DMS 273 (cell line): ENCODE data around the gene ADCY5.

ENCODE experiments used
- DNase-seq: peaks from one replicate; lab custom pipeline; 2025; ENCODE audit not compliant: unreplicated experiment; lab: John Stamatoyannopoulos, UW

The ADCY5 gene

DNA sequence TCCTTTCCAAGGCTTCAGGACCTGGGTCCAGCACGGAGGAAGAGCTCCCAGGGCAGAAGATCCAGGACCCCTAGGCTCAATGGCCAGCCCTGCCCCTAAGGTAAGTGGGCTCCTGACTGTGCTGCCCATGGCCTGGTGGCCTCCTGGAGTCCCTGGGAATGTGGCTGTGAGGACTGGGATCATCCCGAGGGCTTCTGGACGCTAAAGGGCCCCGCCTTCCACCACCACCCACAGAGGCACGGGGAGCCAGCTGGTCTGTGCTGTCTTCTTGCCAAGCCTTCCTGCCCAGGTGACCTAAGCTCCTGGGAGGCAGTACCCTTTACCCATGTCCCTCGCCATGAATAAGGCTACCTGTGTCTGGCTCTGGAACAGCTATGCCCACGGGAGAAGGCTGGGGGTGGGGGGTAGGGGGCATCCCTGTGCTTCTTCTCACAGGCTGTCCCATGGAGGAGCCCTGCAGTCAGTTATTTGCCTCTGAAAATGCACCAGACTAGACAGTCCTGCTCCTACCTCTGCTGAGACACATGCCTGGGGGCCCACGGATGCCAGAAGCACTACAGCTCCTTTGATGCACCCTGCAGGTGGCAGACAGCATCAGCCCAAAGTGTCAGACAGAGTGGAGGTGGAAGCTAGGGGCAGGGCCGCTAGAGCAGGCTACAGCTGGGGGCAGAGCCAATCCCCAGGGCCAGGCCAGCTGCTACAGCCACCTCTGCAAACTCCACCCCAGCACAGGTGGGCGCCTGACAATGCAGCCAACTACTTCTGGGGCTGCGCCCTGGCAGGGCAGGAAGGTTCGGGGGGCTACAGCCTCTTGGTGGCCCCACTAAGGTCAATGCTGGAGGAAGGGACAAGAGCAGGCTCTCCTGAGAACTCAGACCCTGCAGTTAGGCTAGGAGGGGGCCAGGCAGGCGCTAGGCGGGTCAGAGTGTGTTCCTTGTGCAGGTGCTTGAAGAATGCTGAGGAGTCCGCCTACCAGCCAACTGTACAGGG, 156.3 kb downstream of the ADCY5 start:
- peak; percentile 38 for DNase-seq

DNA sequence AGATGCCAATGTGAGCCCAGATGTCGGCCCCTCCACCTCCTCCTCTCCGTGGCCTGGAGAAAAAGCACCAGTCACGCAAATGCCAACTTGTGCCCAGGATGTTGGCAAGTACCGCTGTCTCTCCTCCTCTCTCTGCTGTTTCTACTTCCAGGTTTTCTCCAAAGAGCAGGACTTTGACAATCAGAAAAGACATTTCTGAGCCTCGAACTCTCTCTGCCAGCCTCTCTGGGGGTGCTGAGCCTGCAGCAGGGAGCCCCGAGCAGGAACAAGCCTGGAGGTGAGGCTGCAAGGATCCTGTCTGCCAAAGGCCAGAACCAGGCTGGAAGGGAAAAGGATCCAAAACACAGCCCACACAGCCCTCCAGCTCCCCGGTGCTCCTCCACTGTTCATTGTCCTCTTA, 157.5 kb downstream of the ADCY5 start:
- no peak for DNase-seq

DNA sequence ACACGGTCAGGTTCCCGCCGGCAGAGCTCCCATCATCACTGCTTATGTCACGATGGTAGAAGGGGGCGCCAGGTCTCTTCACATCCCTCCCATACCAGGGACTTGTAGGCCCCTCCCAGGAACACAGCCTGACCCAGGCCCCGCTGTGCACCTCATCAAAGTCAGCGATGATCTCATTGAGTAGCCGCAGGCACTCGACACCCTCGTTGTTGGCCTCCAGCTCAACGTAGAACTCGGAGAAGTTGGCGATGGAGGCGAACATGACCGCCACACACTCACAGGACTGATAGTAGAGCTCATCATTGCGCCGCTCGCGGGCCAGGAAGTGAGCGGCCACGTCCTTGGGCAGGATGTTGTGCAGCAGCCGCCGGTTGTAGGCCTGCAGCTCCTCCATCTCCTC, 157.9 kb downstream of the ADCY5 start:
- DNase-seq, result no peak

DNA sequence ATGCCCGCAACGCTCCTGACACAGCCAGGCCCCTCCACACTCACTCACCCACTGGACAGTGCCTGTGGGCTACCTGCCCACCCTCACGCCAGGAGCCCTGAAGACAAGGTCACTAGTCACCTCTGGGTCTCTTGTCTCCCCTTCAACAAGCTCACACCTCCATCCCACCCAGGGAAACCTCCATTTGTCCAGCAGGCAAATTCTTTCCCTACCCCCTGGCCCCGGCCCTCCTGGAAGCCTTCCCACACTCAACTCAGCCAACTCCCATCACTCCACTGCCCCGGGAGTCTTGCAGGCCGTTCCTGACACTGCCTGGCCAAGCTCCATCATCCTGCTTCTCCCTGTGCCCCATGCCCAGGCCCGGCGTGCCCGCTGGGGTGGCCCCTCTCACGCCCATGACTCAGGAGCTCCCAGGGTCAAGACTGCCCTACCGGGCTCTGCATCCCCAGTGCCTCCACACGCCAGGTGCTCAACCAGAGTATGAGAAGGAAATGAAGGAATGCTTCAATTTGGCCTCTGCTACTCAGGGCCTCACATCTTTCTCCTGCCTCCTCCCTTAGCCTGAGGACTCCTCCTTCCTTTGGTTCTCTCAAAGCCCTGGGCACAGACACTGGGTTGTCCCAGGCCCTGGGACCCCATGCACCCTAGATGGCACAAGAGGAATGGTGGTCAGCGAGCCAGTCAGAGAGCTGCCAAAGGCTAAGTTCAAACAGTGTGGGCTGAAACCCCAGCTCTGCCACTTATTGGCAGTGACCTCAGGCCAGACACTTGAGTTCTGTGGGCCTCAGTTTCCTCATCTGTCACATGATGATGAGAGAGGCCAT, 158.6 kb downstream of the ADCY5 start:
- no peak for DNase-seq

DNA sequence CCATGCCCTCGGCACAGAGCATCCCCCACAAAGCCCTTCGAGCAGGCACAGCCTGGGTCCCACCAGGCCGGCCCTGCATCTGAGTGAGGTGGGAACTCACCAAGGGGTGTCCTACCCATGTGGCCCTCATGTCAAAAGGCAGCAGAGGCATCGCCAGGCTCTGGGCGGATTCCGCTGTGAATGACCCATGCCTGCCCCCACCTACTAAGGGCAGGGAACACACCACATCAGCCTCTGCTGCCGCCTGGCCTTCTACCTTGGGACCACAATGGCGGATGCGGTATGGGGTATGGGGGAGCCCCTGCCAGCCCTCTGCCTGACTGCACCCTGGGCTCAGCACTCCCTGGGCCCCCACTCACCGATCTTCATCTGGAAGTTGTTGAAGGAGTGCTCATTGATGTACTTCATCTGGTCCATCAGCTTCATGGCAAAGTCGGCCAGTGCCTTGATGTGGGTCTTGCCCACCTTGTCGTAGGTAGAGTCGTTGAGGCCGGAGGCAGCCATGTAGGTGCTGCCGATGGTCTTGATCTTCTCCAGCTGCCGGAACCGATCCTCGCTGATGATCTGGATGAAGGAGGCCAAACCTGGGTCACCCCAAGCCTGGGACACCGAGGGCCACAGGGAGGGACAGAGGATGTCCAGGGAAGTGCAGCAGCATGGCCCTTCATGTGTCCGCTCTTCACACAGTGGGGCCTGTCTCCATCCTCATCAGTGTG, 159.3 kb downstream of the ADCY5 start:
- DNase-seq, result no peak

DNA sequence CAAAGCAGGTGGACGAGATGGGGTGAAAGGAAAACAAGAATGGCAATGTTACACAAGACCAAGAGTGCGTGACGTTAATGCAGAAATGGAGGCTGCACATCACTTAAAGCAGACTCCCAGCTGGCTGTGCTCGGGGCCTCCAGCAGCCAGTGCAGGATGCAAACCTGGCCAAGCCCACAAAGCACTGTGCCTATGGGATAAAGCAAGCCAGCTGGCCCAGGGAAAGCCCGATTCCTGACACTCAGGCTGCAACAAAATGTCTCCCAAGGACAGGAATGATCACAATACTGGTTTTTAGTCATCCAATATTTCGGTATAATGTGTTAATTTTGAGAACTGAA, 161.0 kb downstream of the ADCY5 start:
- DNase-seq, result peak; percentile 24

DNA sequence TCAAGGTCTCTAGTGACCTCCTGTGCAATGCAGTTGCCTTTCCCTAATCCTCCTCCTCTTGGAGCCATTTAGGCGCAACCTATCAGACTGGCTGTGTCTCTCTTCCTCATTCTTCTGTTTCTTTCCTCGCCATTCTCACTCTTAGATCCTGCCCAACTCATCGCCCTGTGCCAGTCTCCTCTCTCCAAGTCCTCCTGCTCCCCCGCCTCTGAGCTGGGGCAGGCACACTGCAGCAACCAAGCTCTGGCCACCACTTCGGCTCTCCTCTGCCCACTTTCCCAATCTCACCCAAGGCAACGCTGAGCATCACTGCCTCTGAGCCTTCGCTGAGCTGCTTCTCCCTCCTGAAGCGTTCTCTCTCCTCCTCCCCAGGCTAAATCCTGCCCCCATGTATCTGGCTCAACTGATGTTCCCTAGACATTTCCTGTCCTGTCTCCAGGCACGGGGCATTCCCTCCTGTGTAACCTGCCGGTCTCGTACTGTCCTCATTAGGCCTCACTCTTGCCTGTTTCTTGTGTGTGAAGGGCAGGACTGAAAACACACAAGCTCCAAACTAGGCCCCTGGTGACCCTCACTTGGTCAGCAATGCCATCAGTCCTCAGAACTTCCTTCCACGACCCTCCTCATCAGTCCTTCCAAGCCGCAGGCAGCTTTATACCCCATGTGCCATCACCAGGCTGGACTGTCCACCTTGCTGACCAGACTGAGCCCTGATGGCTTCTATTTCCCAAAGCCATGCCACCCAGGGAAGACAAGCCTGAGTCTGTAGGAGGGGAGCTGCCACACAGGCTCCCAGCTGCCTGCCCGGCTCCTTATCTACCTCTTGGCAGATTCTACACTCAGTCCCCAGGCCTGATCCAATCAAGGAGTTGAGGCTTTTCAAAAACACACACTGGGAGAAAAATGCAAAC, 161.6 kb downstream of the ADCY5 start:
- no peak for DNase-seq

DNA sequence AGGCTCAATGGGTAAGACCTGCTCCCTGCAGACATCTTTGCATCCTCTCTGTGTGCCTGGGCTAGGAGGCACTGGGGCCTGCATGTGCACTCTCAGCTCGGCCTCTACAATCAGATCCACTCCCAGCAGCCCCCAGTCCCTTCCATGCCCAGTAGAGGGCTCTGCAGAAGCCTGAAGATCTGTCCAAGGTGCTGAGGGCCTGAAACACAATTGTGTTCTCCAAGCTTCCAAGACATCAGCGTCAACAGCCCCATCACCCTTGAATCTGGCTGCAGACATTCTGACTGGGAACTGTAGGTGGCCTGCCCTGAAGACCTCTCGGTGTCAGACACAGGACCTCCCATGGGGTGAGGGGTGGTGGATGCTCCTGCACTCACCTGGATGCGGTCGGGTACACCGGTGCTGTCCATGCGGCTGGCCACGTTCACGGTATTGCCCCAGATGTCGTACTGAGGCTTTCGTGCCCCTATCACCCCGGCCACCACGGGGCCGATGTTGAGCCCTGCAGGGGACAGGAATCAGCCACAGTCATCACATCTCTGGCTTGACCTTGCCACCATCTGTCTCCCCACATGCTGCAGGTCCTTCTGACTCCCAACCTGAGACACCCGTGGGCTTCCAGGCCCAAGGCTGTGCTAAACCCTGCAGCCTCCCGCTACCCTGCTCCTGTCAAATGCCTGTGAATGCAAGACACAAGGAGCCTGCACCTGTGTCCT, 162.4 kb downstream of the ADCY5 start:
- peak; percentile 86 for DNase-seq

DNA sequence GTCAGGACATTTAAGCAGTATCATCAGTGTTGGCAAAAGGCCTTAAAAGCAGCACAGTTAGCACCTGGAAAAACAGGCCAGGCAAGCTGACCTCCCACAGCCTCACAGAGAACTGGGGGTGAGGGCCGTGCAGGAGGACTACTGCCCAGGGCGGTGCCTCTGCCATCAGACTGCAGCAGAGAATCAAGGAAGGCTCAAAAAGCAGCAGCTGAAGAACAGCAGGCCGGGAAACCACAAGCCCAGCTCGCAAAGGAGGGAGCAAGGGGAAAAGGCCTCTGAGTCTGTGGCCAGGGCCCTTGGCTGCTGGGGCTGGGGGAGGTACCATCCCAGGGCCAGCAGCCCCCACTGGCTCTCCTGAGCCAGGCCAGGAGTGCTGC, 163.0 kb downstream of the ADCY5 start:
- no peak for DNase-seq

DNA sequence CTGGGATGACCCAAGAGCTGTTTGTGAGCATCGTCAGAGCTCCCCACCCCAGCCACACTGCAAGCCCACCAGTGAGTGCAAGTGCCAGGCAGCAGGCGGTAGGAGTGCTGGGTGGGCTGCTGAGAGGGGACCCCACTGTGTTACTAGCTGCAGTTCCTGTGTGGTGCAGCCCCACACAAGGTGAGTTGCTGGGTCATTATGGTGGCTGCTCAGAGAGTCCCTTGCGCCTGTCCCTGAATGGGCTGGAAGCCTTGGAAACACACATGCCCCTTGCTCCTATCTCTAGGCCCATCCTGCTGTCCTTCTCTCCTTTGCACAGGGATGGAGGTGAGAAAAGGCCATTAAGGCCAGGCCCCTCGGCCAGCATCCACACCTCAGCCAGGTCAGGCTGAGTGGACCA, 163.4 kb downstream of the ADCY5 start:
- DNase-seq, result no peak

DNA sequence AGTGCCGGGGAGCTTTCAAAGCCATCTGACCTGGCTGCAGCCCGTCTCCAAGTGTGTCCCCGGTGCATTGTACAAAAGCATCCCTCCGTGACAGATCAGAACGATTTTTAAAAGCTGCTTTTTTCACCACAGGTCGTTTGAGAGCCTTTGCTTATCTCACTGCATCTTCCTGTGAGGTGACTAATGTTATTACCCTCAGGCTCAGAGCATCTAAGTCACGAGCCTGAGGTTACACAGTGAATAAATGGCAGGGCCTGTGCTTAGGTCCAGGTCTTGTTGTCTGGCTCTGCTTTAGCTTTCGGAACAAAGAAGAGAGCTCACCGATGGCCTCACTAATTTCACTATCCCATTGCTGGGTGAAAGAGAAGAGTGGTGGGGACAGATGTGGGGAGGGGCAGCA, 163.8 kb downstream of the ADCY5 start:
- DNase-seq, result no peak

DNA sequence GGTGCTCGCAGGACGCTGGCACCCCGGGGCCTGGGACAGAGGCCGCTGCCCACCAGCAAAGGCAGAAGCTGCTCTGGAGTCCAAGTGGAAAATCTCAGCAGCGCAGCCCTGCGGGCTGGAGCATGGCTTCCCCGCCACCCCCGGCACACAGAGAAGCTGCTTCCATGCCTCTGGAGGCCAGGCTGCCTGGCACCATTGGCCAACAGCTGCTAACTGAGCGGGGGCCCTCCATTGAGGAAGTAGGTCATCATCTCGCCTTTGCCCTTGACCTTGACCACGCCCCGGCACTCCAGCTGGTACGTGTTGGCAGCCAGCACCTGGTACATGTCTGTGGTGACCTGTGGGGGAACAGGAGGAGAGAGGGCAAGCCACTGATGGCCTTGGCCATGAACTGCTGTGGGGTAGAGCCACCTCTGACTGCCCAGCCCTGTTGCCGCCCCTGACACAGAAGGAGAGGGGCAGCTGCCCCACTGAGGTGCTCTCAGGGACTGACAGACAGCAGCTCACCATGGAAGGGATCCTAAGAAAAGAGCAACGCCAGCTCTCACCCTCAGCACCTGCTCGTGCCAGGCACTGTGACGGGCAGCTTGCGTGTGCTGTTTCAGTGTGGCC, 164.4 kb downstream of the ADCY5 start:
- DNase-seq, result peak; percentile 30

DNA sequence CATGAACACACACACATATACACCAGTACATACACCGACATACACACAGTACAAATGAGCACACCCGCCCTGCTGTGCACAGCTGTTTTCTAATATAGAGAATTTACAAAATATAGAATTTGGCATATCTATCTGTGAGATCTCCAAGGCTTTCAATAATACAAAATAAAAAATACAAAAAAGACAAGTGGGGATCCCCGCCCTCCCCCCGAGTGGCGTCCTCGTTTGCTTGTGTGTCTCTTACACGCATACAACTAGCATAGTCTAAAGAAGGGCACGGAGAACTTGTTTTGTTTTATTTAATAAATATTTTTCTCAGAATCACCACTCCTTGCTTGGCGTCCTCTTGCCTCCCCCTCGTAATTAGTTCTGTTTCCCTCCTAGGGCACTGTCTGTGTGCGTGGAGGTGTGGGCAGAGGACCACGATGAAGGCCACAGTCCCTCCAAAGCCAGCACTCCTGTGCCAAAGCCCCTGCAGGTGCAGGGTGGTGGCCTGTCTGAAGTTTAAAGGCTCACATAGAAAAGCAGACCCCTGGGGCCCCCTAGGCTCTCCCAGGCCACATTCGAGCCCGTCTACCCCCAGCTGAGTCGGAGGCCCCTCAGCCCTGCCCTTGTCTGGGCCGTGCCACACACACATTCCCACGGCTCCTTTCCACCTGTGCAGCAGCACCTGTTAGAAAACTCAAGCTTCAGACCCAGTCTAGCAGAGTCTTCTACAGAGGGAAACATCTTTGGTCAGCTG, 165.1 kb downstream of the ADCY5 start:
- no peak for DNase-seq

DNA sequence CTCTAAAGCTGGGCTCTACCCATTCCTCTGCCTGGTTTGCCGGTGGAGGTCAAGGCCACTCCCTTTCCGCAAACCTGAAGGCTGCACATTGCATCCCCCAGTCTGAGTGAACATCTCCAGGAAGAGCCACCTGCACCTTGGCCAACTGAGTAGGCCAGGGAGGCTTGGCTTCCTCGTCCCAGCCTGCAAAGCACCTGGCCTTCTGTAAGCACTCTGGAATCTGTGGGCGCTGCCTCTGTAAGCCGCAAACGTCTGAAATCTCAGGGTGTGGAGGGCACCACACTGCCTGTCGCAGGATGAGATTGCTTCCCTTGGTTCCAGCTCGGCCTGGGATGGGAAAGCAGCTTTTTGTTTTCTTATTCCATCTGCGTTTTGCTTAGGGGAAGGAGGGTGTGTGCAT, 165.8 kb downstream of the ADCY5 start:
- no peak for DNase-seq

DNA sequence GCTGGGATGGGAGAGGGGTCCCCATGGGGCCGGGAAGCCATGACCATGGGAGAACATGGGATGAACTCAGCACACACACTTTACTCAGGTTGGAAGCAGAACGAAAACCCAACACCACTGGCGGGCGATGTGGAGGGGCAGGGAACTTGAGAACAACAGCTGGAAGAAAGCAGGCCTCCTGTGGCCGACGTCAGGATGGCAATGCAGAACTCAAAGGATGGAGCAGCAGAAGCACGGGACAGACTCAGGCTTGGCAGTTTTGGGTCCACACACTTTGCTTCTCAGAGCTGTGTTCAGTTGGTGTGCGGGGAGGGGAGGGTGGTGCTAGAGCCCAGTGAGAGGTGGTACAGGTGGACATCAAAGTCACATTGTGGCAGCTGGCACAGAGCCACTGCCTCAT, 166.4 kb downstream of the ADCY5 start:
- DNase-seq, result no peak

DNA sequence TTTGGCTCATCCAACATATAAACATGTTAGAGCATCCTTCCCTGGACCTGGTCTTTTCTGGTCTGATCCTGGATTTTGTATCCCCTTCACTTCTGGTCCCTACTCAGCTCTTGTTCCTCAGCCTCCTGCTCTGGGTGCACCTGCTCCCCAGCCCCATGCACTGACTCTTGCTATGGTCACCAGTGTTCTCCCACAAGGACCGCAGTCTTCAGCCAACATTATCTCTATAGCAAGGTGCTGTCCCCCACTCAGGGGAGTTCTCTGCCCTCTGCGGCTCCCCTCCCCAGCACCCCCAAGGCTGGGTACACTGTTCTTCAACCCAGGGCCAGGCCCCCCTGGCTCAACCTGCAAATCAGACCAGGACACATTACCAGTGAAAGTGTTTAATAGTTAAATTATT, 167.0 kb downstream of the ADCY5 start:
- DNase-seq, result no peak

DNA sequence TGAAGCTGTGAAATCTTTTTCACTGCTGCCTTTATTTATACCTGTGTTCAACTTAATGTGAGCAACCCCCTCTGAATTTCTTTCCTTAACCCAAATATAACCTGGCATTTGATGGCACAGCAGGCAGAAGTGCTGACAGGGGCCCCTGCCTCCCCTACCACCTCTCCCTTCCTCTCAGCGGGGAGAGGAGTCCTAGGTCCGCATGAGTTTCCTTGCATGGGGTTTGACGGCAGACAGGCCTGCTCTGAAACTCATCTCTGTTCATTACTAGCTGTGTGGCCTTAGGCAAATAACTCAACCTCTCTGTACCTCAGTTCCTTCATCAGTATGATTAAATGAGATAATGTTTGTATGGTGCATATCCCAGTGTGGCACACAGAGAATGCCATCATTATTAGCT, 167.5 kb downstream of the ADCY5 start:
- DNase-seq, result no peak

DNA sequence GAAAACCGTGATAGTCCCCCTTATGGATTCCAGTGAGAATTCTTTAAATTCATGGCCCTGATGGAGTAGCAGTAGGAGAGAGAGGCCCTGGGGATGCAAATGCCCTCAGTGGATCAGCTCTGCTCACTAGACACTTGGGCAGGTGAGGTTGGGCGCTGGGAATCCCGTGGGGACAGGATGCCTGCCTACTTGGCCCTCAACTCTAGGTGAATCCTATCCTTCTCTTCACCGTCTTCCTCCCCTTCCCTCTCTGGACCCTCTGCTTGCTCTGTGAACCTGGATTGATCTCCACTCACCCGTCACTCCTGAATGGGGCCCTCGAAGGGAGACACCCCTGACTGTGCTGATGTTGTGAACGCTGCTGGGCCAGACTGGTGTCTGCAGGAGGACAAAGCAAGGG, 169.8 kb downstream of the ADCY5 start:
- DNase-seq, result no peak

DNA sequence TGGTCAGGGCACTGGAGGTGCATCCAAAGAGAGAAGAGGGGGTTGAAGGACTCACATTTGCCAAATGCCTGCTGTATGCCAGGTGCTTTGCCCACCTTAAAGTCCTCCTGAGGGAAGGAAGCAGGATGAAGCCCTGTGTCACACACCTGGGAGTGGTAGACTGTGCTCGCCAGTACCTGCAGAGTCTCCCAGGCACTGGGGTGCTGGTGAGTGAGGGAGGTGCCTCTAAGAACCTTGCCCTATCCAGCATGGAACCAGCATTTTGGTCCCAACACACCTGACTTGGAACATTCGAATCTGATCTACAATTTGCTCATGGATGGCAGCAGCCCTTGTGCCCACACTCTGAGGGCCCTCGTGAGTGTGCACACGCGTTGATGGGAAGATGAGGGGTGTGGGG, 170.4 kb downstream of the ADCY5 start:
- no peak for DNase-seq
